Neutrophil (primary cell): Measurements from ENCODE around the gene COL4A6.

ENCODE experiments used
- H3K27ac ChIP-seq: fragments of 200-600 bp; sonication (generic); 2 replicates; pipeline ENCODE4 v1.5.1; 2016; ENCODE audit warnings: mild to moderate bottlenecking, moderate library complexity
- H3K27me3 ChIP-seq: fragments of 200-600 bp; sonication (generic); 2 replicates; pipeline ENCODE4 v1.6.0; 2016; ENCODE audit warnings: mild to moderate bottlenecking
- H3K36me3 ChIP-seq: fragments of 200-600 bp; sonication (generic); 2 replicates; pipeline ENCODE4 v1.5.1; 2017
- H3K4me1 ChIP-seq, 2 experiments: fragments of 200-600 bp in 1 of 2; sonication (generic) in 1 of 2; 1 replicate in 1 of 2; 2 replicates in 1 of 2; pipeline versions ENCODE4 v1.5.1 to v1.6.1; 2013 to 2016; ENCODE audit warnings: low read depth in 1 of 2, low read length in 1 of 2, mild to moderate bottlenecking in 1 of 2, moderate library complexity in 1 of 2; ENCODE audit not compliant: control insufficient read depth in 1 of 2, insufficient read depth in 1 of 2
- H3K4me3 ChIP-seq, 2 experiments: fragments of 200-600 bp in 1 of 2; sonication (generic) in 1 of 2; 1 replicate in 1 of 2; 2 replicates in 1 of 2; pipeline ENCODE4 v1.5.1; 2013 to 2016; ENCODE audit warnings: low read depth in 1 of 2, low read length in 1 of 2, mild to moderate bottlenecking in 1 of 2, moderate library complexity in 1 of 2
- H3K9me3 ChIP-seq: fragments of 200-600 bp; sonication (generic); 2 replicates; pipeline ENCODE4 v1.5.1; 2016
- TF ChIP-seq, protein P1 (sequence below): fragments of 200-600 bp; sonication (generic); IDR thresholded peaks from 2 replicates; pipeline ENCODE4 v1.5.1; 2016; ENCODE audit warnings: antibody characterized with exemption

Gene COL4A6

DNA sequence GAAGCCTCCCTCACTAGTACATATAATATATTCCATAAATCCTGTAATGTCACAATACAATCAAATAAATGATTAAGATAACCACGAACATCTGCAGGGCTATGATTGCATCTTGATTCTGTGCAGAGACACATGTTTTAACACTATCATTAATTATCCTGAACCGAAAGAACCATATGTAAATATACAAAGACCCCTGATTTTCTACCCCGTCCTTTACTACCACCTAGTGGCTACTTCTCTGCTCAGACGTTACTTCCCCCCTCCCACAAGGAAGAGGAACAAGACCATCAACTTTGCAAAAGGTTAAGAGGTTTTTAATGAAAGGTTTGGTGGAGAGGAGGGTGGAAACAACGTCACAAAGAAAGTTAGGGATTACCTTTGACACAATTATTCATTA, 134.0 kb downstream of the COL4A6 start:
- no peaks in the 10 kb centered on the region for H3K27me3 ChIP-seq
- TF ChIP-seq, protein P1, sequence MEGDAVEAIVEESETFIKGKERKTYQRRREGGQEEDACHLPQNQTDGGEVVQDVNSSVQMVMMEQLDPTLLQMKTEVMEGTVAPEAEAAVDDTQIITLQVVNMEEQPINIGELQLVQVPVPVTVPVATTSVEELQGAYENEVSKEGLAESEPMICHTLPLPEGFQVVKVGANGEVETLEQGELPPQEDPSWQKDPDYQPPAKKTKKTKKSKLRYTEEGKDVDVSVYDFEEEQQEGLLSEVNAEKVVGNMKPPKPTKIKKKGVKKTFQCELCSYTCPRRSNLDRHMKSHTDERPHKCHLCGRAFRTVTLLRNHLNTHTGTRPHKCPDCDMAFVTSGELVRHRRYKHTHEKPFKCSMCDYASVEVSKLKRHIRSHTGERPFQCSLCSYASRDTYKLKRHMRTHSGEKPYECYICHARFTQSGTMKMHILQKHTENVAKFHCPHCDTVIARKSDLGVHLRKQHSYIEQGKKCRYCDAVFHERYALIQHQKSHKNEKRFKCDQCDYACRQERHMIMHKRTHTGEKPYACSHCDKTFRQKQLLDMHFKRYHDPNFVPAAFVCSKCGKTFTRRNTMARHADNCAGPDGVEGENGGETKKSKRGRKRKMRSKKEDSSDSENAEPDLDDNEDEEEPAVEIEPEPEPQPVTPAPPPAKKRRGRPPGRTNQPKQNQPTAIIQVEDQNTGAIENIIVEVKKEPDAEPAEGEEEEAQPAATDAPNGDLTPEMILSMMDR, result no peak
- H3K36me3 ChIP-seq, result no peaks in the 10 kb centered on the region
- H3K4me3 ChIP-seq, result no peak overlapping the region
- no peaks in the 10 kb centered on the region for H3K4me1 ChIP-seq
- H3K27ac ChIP-seq, result no peak overlapping the region
- no peaks in the 10 kb centered on the region for H3K9me3 ChIP-seq

DNA sequence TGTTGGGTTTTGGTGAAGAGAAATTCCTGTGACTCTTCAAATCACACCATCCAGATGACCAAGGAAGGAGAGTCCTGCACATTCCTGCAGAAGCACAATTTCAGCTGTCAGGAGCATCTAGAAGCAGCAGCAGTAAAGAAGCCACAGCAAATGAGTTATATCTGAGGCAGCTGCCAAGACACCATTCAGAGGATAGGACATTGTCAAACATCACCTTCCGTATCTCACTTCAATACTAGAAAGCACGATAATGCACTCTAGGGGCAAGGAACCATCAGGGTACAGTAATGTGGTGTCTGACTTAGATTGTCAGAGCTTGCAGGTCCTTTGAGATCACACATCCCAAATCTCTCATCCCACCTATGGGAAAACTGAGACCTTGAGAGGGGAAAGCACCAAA, 134.5 kb downstream of the COL4A6 start:
- no peaks in the 10 kb centered on the region for H3K36me3 ChIP-seq
- H3K9me3 ChIP-seq, result no peaks in the 10 kb centered on the region
- H3K4me3 ChIP-seq, result no peak overlapping the region
- H3K4me1 ChIP-seq, result no peaks in the 10 kb centered on the region
- H3K27ac ChIP-seq, result no peak overlapping the region
- H3K27me3 ChIP-seq, result no peaks in the 10 kb centered on the region
- TF ChIP-seq, protein P1, result no peak

DNA sequence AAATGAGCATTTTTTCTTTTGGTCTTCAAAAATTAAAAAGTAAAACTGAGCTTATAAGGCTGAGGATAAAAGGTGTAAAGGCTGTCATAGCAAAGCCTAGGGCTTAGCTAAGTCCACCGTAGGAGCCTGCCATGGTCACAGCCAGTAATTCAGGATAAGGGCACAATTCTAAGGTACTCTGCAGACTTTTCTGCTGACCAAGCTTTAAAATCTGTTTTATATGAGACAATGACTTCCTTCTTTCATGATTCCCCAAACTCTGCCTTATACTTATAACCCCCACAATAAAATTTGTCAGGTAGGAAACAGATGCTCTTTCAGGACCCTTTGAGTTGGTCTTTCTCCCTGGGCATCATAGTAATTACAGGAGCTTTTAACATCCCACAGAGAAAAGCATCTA, 138.5 kb downstream of the COL4A6 start:
- Histone ChIP-seq H3K4me1 (no peaks in the 10 kb centered on the region), H3K27me3 (no peaks in the 10 kb centered on the region), H3K9me3 (no peaks in the 10 kb centered on the region), H3K36me3 (no peaks in the 10 kb centered on the region), H3K27ac (no peak overlapping the region), H3K4me3 (no peak overlapping the region)
- TF ChIP-seq, protein P1, result no peak

DNA sequence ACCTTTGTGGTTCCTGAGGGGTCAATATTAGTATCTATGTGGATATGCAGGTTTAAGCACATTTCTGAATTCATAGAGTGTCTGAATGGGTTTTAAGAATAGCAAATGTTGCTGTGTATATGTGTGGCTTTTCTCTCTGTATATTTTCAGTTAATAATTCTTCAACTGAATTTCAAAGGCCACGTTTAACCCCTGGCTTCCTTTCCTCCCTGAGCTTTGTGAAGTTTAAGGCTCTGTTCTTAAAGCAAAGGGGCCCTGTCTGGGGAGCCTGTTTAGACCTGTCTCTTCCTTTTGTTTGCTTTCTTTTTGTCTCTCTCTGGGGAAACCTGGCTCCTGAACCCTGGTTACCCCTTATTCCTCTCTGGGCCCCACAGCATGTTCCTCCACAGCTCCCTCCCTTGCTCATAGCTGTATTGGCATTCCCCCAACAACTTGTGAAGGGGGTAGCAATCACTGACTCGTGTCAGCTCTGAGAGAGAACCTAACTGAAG, 139.1 kb downstream of the COL4A6 start:
- TF ChIP-seq, protein P1, result no peak

DNA sequence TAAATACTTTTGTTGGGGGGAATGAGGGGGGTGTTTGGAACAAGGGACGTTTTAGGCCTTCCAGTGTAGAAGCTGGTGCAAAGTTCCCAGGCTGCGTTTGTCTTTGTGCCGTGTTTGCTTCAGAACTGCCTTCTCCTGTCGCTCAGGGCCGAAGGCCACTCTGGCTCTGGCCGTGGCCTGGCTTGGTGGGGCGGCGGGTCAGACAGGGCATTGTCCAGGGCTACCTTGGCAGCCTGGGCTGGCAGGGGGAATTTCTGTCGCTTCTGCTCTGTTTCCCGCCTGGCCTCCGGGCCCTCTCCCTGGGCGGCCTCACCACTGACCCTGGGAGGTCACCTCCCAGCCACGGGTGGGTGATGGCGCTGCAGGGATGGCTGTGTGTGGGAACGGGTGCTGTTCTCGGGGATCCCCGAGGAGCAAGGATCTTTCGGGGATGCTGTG, 140.0 kb downstream of the COL4A6 start:
- no peaks in the 10 kb centered on the region for H3K27me3 ChIP-seq
- no peaks in the 10 kb centered on the region for H3K9me3 ChIP-seq
- no peak overlapping the region for H3K27ac ChIP-seq
- H3K36me3 ChIP-seq, result no peaks in the 10 kb centered on the region
- TF ChIP-seq, protein P1, result no peak
- H3K4me1 ChIP-seq, result no peaks in the 10 kb centered on the region
- H3K4me3 ChIP-seq, result no peak overlapping the region

More for the DNA sequence above, 139.1 kb downstream of the COL4A6 start:
- no peak overlapping the region for H3K4me3 ChIP-seq
- H3K36me3 ChIP-seq, result no peaks in the 10 kb centered on the region
- no peak overlapping the region for H3K27ac ChIP-seq
- H3K9me3 ChIP-seq, result no peaks in the 10 kb centered on the region
- no peaks in the 10 kb centered on the region for H3K27me3 ChIP-seq
- no peaks in the 10 kb centered on the region for H3K4me1 ChIP-seq

DNA sequence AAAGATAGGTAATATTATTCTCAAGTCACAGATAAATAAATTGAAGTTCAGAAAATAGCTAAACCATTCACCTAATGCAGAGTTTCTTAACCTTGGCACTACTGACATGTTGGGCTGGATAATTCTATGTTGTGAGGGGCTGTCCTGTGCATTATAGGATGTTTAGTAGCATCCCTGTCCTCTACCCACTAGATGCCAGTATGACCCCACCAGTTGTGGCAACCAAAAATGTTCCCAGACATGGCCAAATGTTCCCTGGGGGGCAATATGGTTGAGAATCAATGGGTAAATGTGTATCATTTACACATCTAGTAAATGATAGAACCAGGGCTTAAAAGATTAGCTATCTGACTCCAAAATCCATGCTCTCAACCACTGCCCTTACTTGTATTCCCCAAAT, 140.9 kb downstream of the COL4A6 start:
- Histone ChIP-seq H3K27me3 (no peaks in the 10 kb centered on the region), H3K9me3 (no peaks in the 10 kb centered on the region), H3K36me3 (no peaks in the 10 kb centered on the region), H3K27ac (no peak overlapping the region), H3K4me1 (no peaks in the 10 kb centered on the region), H3K4me3 (no peak overlapping the region)
- TF ChIP-seq, protein P1, result no peak
